ENCODE measurements around the gene CA12. TPM values are rescaled to one million over a fixed set of nuclear protein-coding genes. Genes with fewer than 3 reads are reported as not detected.

CA12 gene
- total and polyA plus RNA-seq, 10 of the 15 experiments (the other 5 are each of a cell fraction or from before 2014, with no cell fraction given) = 0.03 to 0.10 TPM; not detected in 8

- TF ChIP-seq E4F1 (IDR thresholded peaks at IDR 0.05; ENCODE audit: borderline replicate concordance, partially characterized antibody) (no peak), TAF1 (IDR thresholded peaks at IDR 0.05; ENCODE audit: borderline replicate concordance, low read depth, low read length) (no peak; the same call in 1 of the 2 replicates), ZNF687 (IDR thresholded peaks at IDR 0.05) (peak; percentile 90), RBBP5 (conservative IDR thresholded peaks at IDR 0.05) (no peak), POLR2AphosphoS5 (IDR thresholded peaks at IDR 0.05; ENCODE audit: low read length) (peak; percentile 69; the same call in 1 of the 2 replicates), BHLHE40 (IDR thresholded peaks at IDR 0.05; ENCODE audit: borderline replicate concordance in 1 of 2, low read depth in 2 of 2, low read length in 1 of 2) (peak in 1 of 2 experiments; percentile 20; a peak in 2 of 4 replicates), STAT1 (conservative IDR thresholded peaks at IDR 0.05) (0 out of 2 replicates have a peak, but pooled peaks have one; percentile 37), SREBF1 (IDR thresholded peaks at IDR 0.05; ENCODE audit: low read length) (no peak), IKZF2 (IDR thresholded peaks at IDR 0.05) (0 out of 4 replicates have a peak, but pooled peaks have one; percentile 6 to 8), USF2 (IDR thresholded peaks at IDR 0.05; ENCODE audit: borderline replicate concordance, low read depth, low read length) (no peak), HDAC2 (IDR thresholded peaks at IDR 0.05) (no peak), NKRF (conservative IDR thresholded peaks at IDR 0.05) (0 out of 2 replicates have a peak, but pooled peaks have one; percentile 32), SIN3A (IDR thresholded peaks at IDR 0.05; ENCODE audit: low read depth, low read length) (0 out of 2 replicates have a peak, but pooled peaks have one; percentile 22), STAT3 (IDR thresholded peaks at IDR 0.05; ENCODE audit: low read depth, low read length) (no peak), POLR2A (IDR thresholded peaks at IDR 0.05; ENCODE audit: low read depth, low read length) (peak; percentile 89), RELA (IDR thresholded peaks at IDR 0.05; ENCODE audit: borderline replicate concordance, partially characterized antibody) (peak; percentile 24), SMARCA5 (IDR thresholded peaks at IDR 0.05) (peak; percentile 36; the same call in 1 of the 2 replicates), CTCF (IDR thresholded peaks at IDR 0.05 in 2 of 3, conservative IDR thresholded peaks at IDR 0.05 in 1 of 3; ENCODE audit: control insufficient read depth in 2 of 3, extremely low read depth in 1 of 3, insufficient read depth in 1 of 3, low read depth in 3 of 3, low read length in 3 of 3) (no peak)
Observed at GRCh38 chr15:63277038-63277892, 104.4 kb downstream of the CA12 start, which contains the start of gene APH1B (continued).
